H1 (cell line): Measurements from ENCODE around the gene PCDH9. TPM values are rescaled to one million over a fixed set of nuclear protein-coding genes. Genes with fewer than 3 reads are reported as not detected.

Experiments
- CTCF ChIA-PET: fragments of 300-600 bp; sonication (Branson Sonifier 250); formaldehyde crosslinking; loops from one replicate; lab custom pipeline; 2021; ENCODE audit not compliant: partially characterized antibody; lab: Charles Lee
- POLR2A ChIA-PET: fragments of 300-600 bp; sonication (Branson Sonifier 250); formaldehyde crosslinking; loops from one replicate; lab custom pipeline; 2021; ENCODE audit warnings: inconsistent platforms; ENCODE audit not compliant: partially characterized antibody; lab: Charles Lee
- DNase-seq, 2 experiments: peaks; one replicate each; pipeline versions ENCODE4 v3.0.0 to v3.0.0-alpha.2; 2010 to 2022; ENCODE audit warnings: low spot score in 2 of 2, low read depth in 1 of 2, mixed read lengths in 1 of 2
- FAIRE-seq: peaks from 2 replicates; lab custom pipeline; 2011; peaks lifted over from hg19 to GRCh38; lab: Jason Lieb, UNC
- H2AFZ ChIP-seq: 2 replicates; pipeline ENCODE4 v1.8.1; 2012; ENCODE audit warnings: low read length, inconsistent platforms
- H2AK5ac ChIP-seq: 2 replicates; pipeline ENCODE4 v1.6.1; 2013; ENCODE audit warnings: low read depth, low read length
- H2BK120ac ChIP-seq: replicated peaks from 2 replicates; pipeline ENCODE3; 2013; ENCODE audit warnings: low read depth, low read length, inconsistent platforms
- H2BK12ac ChIP-seq: 2 replicates; pipeline ENCODE4 v1.6.1; 2013; ENCODE audit warnings: low read depth, low read length
- H2BK15ac ChIP-seq: 2 replicates; pipeline ENCODE4 v1.6.1; 2013; ENCODE audit warnings: low read length
- H2BK20ac ChIP-seq: 2 replicates; pipeline ENCODE4 v1.6.1; 2013; ENCODE audit warnings: low read length
- H2BK5ac ChIP-seq: 2 replicates; pipeline ENCODE4 v1.6.1; 2013; ENCODE audit warnings: low read depth, low read length
- H3K14ac ChIP-seq: 2 replicates; pipeline ENCODE4 v1.6.1; 2013; ENCODE audit warnings: inconsistent platforms; ENCODE audit not compliant: insufficient read length
- H3K18ac ChIP-seq: 2 replicates; pipeline ENCODE4 v1.6.1; 2013; ENCODE audit warnings: low read length; ENCODE audit errors: extremely low read depth
- H3K23ac ChIP-seq: 2 replicates; pipeline ENCODE4 v1.6.1; 2013; ENCODE audit warnings: inconsistent platforms; ENCODE audit not compliant: insufficient read length
- H3K23me2 ChIP-seq: 2 replicates; pipeline ENCODE4 v1.6.1; 2013; ENCODE audit warnings: low read depth, low read length
- H3K27ac ChIP-seq: 2 replicates; pipeline ENCODE4 v1.6.1; 2011; ENCODE audit warnings: low read depth, low read length, inconsistent platforms
- H3K27me3 ChIP-seq, 4 experiments: replicated peaks in 1 of 4; 1 replicate in 1 of 4; 2 replicates in 3 of 4; pipeline versions ENCODE4 v1.6.1 to v1.8.1; 2011 to 2013; ENCODE audit warnings: low read length in 3 of 4, mild to moderate bottlenecking in 3 of 4, inconsistent platforms in 2 of 4, mixed read lengths in 2 of 4, moderate library complexity in 1 of 4; ENCODE audit not compliant: control insufficient read depth in 3 of 4, insufficient read depth in 3 of 4; ENCODE audit errors: extremely low read depth in 1 of 4
- H3K36me3 ChIP-seq, 4 experiments: 2 replicates each; pipeline versions ENCODE4 v1.6.1 to v1.8.1; 2011 to 2013; ENCODE audit warnings: mild to moderate bottlenecking in 4 of 4, low read length in 3 of 4, moderate library complexity in 2 of 4, control low read depth in 1 of 4, inconsistent platforms in 1 of 4; ENCODE audit not compliant: insufficient read depth in 4 of 4, control insufficient read depth in 2 of 4
- H3K4ac ChIP-seq: replicated peaks from 2 replicates; pipeline ENCODE3; 2013; ENCODE audit warnings: low read length, low read depth, mixed read lengths, inconsistent platforms; ENCODE audit not compliant: insufficient read length
- H3K4me1 ChIP-seq, 4 experiments: replicated peaks in 1 of 4; 1 replicate in 1 of 4; 2 replicates in 3 of 4; pipeline versions ENCODE4 v1.6.1 to v1.8.1; 2011 to 2013; ENCODE audit warnings: low read length in 3 of 4, inconsistent platforms in 2 of 4, mixed read lengths in 1 of 4; ENCODE audit not compliant: insufficient read depth in 4 of 4, control insufficient read depth in 3 of 4
- H3K4me2 ChIP-seq, 2 experiments: 2 replicates each; pipeline versions ENCODE4 v1.6.1 to v1.8.1; 2011 to 2013; ENCODE audit warnings: low read depth in 2 of 2, low read length in 2 of 2, control low read depth in 1 of 2, inconsistent platforms in 1 of 2, mild to moderate bottlenecking in 1 of 2; ENCODE audit not compliant: insufficient read depth in 1 of 2
- H3K4me3 ChIP-seq, 4 experiments: fragments of 200-600, 300-600 bp in 1 of 4; sonication (generic), shearing (Covaris generic), sonication (Bioruptor Twin) in 1 of 4; 2 replicates each; pipeline versions ENCODE4 v1.5.1 to v1.8.1; 2011 to 2016; ENCODE audit warnings: low read length in 4 of 4, low read depth in 3 of 4, control low read depth in 2 of 4, inconsistent platforms in 2 of 4, mild to moderate bottlenecking in 2 of 4, mixed read lengths in 1 of 4, moderate library complexity in 1 of 4; ENCODE audit not compliant: insufficient read depth in 2 of 4; ENCODE audit errors: extremely low read depth in 1 of 4
- H3K56ac ChIP-seq: replicated peaks from 2 replicates; pipeline ENCODE3; 2013; ENCODE audit warnings: low read depth, mild to moderate bottlenecking, mixed read lengths, low read length, inconsistent platforms; ENCODE audit not compliant: insufficient read length
- H3K79me1 ChIP-seq: 2 replicates; pipeline ENCODE4 v1.6.1; 2013; ENCODE audit warnings: low read depth, low read length, control low read depth
- H3K79me2 ChIP-seq, 2 experiments: 2 replicates each; pipeline versions ENCODE4 v1.6.1 to v1.8.1; 2012 to 2013; ENCODE audit warnings: low read length in 2 of 2, mild to moderate bottlenecking in 2 of 2, inconsistent platforms in 1 of 2; ENCODE audit not compliant: insufficient read depth in 2 of 2, control insufficient read depth in 1 of 2
- H3K9ac ChIP-seq, 4 experiments: replicated peaks in 1 of 4; 1 replicate in 1 of 4; 2 replicates in 3 of 4; pipeline versions ENCODE4 v1.6.1 to v1.8.1; 2011 to 2013; ENCODE audit warnings: low read depth in 3 of 4, low read length in 3 of 4, control low read depth in 2 of 4, mild to moderate bottlenecking in 2 of 4, moderate library complexity in 2 of 4, inconsistent platforms in 1 of 4; ENCODE audit errors: extremely low read depth in 1 of 4
- H3K9me3 ChIP-seq, 2 experiments: 2 replicates each; pipeline versions ENCODE4 v1.6.1 to v1.8.1; 2012 to 2013; ENCODE audit warnings: mild to moderate bottlenecking in 2 of 2, moderate library complexity in 2 of 2, control low read depth in 1 of 2, inconsistent platforms in 1 of 2, low read depth in 1 of 2, low read length in 1 of 2, mixed read lengths in 1 of 2; ENCODE audit not compliant: insufficient read depth in 2 of 2
- H4K20me1 ChIP-seq, 2 experiments: replicated peaks in 1 of 2; 2 replicates each; pipeline versions ENCODE3 to v1.8.1; 2011 to 2013; ENCODE audit warnings: inconsistent platforms in 2 of 2, low read length in 2 of 2, mild to moderate bottlenecking in 1 of 2; ENCODE audit not compliant: insufficient read depth in 2 of 2, control insufficient read depth in 1 of 2
- H4K5ac ChIP-seq: 2 replicates; pipeline ENCODE4 v1.6.1; 2013; ENCODE audit warnings: low read length, low read depth, mixed read lengths, inconsistent platforms; ENCODE audit not compliant: insufficient read length
- H4K8ac ChIP-seq: 2 replicates; pipeline ENCODE4 v1.8.0; 2013; ENCODE audit warnings: mild to moderate bottlenecking, moderate library complexity, low read length, inconsistent platforms; ENCODE audit not compliant: insufficient read depth; ENCODE audit errors: extremely low read depth
- H4K91ac ChIP-seq: replicated peaks from 2 replicates; pipeline ENCODE3; 2013; ENCODE audit warnings: low read length, mixed read lengths, inconsistent platforms; ENCODE audit not compliant: insufficient read length
- NANOG ChIP-seq: IDR thresholded peaks from 2 replicates; pipeline ENCODE4 v1.6.1; 2011; ENCODE audit warnings: low read length, low read depth, mild to moderate bottlenecking, inconsistent platforms; ENCODE audit not compliant: insufficient read depth, poor library complexity, severe bottlenecking
- polyA plus RNA-seq, 7 experiments: library from polyadenylated mRNA; depleted of rRNA in 3 of 7; stranded (reverse) in 5 of 7; unstranded in 2 of 7; fragments of >200 nt in 5 of 7; fragments of 200-250 nt in 2 of 7; gene quantifications; 1 replicate in 5 of 7; 2 replicates in 1 of 7; 4 replicates in 1 of 7; pipeline versions ENCODE4 v1.2.1 to v1.2.3, GENCODE V29; 2011 to 2013; ENCODE audit warnings: missing spikeins in 2 of 7, mixed read lengths in 2 of 7
- total RNA-seq: library from RNA; stranded (reverse); fragmentation: NEBNext Ultra II Directional; extraction: Animal tissue kit (Norgen Biotek cat#: 25700); gene quantifications from 2 replicates; pipeline ENCODE4 v1.2.1, GENCODE V29; 2021
- TF ChIP-seq, protein P1 (sequence below): IDR thresholded peaks from 2 replicates; pipeline ENCODE4 v1.6.1; 2011; ENCODE audit warnings: low read depth, mild to moderate bottlenecking, low read length; ENCODE audit not compliant: insufficient read depth

Gene PCDH9
- total and polyA plus RNA-seq, 2 of the 8 experiments (the other 6 are each of a cell fraction or from before 2014, with no cell fraction given): 0.12 to 0.60 TPM

DNA sequence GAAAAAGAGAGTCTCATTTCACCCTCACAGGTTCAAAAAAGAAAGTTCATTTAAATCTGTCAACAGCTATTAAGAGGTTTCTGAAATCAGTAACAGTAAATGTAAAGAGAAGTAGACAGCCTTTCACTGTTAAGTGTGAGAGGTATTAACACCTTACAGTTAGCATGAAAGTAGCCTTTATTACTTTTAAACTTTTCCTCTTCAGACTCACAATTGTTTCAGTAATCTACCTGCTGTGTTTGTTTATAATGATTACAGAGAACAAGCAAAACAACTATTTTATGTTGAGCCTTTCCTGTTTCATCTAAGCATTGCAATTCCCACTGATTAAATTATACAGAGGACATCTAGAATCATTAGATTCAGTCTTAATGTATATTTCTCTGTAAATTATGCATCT, 159.8 kb downstream of the PCDH9 start:
- no peak overlapping the region for H3K9ac ChIP-seq
- H4K8ac ChIP-seq: no peak overlapping the region
- H3K18ac ChIP-seq: no peak overlapping the region
- no peaks in the 10 kb centered on the region for H3K4me1 ChIP-seq
- H3K27ac ChIP-seq: no peak overlapping the region
- H3K4me3 ChIP-seq: no peak overlapping the region
- H4K20me1 ChIP-seq: no peaks in the 10 kb centered on the region
- no peak overlapping the region for H2BK120ac ChIP-seq
- H3K79me1 ChIP-seq: no peaks in the 10 kb centered on the region
- no peak overlapping the region for H2AFZ ChIP-seq
- no peaks in the 10 kb centered on the region for H3K79me2 ChIP-seq
- no peak overlapping the region for H4K5ac ChIP-seq
- H2BK20ac ChIP-seq: no peak overlapping the region
- POLR2A ChIA-PET: no interaction called here
- no peak overlapping the region for H2BK15ac ChIP-seq
- H4K91ac ChIP-seq: no peak overlapping the region
- no peaks in the 10 kb centered on the region for H3K36me3 ChIP-seq
- no peak for DNase-seq
- CTCF ChIA-PET: no interaction called here
- H3K4me2 ChIP-seq: no peak overlapping the region
- H3K23me2 ChIP-seq: no peaks in the 10 kb centered on the region
- no peak overlapping the region for H3K56ac ChIP-seq
- H3K4ac ChIP-seq: no peak overlapping the region
- H3K27me3 ChIP-seq: no peaks in the 10 kb centered on the region
- no peak for FAIRE-seq
- H2AK5ac ChIP-seq: no peak overlapping the region
- H2BK5ac ChIP-seq: no peak overlapping the region
- H2BK12ac ChIP-seq: no peak overlapping the region
- no peak overlapping the region for H3K23ac ChIP-seq
- H3K9me3 ChIP-seq: no peaks in the 10 kb centered on the region
- no peak overlapping the region for H3K14ac ChIP-seq
- TF ChIP-seq, protein P1, sequence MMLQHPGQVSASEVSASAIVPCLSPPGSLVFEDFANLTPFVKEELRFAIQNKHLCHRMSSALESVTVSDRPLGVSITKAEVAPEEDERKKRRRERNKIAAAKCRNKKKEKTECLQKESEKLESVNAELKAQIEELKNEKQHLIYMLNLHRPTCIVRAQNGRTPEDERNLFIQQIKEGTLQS: no peak
- TF ChIP-seq NANOG: peak; percentile 53
